Right atrium auricular region (tissue), 2 donors: ENCODE results near the gene PHF24. TPM values are rescaled to one million over a fixed set of nuclear protein-coding genes. Genes with fewer than 3 reads are reported as not detected.
"Not testable (repeated sequence)": the region's sequence is repeated elsewhere in the genome, so short reads cannot be mapped to it uniquely, and the experiment has no call there.

Experiments used
- DNase-seq: peaks from one replicate; pipeline ENCODE4 v3.0.0-alpha.2; 2019; ENCODE audit warnings: low spot score
- H3K27ac ChIP-seq, 2 donors: fragments of 200-600 bp; sonication (generic); 1 replicate in 1 of 2; 2 replicates in 1 of 2; pipeline ENCODE4 v1.5.1; 2016 to 2019
- H3K27me3 ChIP-seq, 2 donors: fragments of 200-600 bp; sonication (generic); one replicate each; pipeline versions ENCODE4 v1.5.1 to v1.6.0; 2017 to 2019
- H3K36me3 ChIP-seq: fragments of 200-600 bp; sonication (generic); one replicate; pipeline ENCODE4 v1.5.1; 2016
- H3K4me1 ChIP-seq, 2 donors: fragments of 200-600 bp; sonication (generic); one replicate each; pipeline versions ENCODE4 v1.5.1 to v1.6.0; 2017 to 2019
- H3K4me3 ChIP-seq, 2 donors: fragments of 200-600 bp; sonication (generic); 1 replicate in 1 of 2; 2 replicates in 1 of 2; pipeline ENCODE4 v1.5.1; 2017 to 2019; ENCODE audit warnings: mild to moderate bottlenecking in 1 of 2, moderate library complexity in 1 of 2
- H3K9me3 ChIP-seq, 2 donors: fragments of 200-600 bp; sonication (generic); one replicate each; pipeline ENCODE4 v1.5.1; 2019
- total RNA-seq, 2 donors: library from RNA; depleted of rRNA; stranded (reverse); fragments of >200 nt; gene quantifications; one replicate each; pipeline ENCODE4 v1.1.0, GENCODE V29; 2016
- TF ChIP-seq, protein P1 (sequence below), 2 donors: fragments of 200-600 bp; sonication (generic); IDR thresholded peaks; one replicate each; pipeline ENCODE4 v1.5.1; 2019; ENCODE audit warnings: antibody characterized with exemption in 2 of 2

Gene PHF24
- total RNA-seq, 2 donors from 2014 or later = 0.67 TPM; not detected in 1

DNA sequence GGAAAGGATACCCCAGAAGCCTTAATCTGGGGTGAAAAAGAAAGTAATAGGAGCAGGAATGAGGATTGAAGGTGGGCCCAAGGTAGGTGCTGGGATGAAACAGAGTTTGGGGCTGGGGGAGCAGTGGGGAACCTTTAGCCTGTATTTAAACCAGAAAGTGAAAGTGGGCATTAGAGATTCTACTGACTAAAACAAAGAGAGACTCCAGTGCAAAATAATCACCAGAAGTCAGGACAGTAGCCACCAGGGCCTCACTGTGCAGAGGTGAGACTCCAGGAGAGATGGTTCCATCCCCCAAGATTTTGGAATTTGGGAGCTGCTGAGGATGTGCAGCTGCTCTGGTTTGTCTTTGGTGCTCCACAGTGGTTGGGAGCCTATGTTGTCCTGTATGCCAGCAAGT, 44.5 kb downstream of the PHF24 start:
- Histone ChIP-seq H3K27me3 (no peaks in the 10 kb centered on the region), H3K27ac (no peak overlapping the region), H3K36me3 (peaks cover 5% of the 10 kb centered on the region), H3K4me1 (peaks cover 0 to 8% of the 10 kb centered on the region in 2 donors), H3K4me3 (no peak overlapping the region), H3K9me3 (no peaks in the 10 kb centered on the region)
- TF ChIP-seq, protein P1, sequence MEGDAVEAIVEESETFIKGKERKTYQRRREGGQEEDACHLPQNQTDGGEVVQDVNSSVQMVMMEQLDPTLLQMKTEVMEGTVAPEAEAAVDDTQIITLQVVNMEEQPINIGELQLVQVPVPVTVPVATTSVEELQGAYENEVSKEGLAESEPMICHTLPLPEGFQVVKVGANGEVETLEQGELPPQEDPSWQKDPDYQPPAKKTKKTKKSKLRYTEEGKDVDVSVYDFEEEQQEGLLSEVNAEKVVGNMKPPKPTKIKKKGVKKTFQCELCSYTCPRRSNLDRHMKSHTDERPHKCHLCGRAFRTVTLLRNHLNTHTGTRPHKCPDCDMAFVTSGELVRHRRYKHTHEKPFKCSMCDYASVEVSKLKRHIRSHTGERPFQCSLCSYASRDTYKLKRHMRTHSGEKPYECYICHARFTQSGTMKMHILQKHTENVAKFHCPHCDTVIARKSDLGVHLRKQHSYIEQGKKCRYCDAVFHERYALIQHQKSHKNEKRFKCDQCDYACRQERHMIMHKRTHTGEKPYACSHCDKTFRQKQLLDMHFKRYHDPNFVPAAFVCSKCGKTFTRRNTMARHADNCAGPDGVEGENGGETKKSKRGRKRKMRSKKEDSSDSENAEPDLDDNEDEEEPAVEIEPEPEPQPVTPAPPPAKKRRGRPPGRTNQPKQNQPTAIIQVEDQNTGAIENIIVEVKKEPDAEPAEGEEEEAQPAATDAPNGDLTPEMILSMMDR (IDR thresholded peaks at IDR 0.05) = no peak
- DNase-seq = peak; percentile 21

DNA sequence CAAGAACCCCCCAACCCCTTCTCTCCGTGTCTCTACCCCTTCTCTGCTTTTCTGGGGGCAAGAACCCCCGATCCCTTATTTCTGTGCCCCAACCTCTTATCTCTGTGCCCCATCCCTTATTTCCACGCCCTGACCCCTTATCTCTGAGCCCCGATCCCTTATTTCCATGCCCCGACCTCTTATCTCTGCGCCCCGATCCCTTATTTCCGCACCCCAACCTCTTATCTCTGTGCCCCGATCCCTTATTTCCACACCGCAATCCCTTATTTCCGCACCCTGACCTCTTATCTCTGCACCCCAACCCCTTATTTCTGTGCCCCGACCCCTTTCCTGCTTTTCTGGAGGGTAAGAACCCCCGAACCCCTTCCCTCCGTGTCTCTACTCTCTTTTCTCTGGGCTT, 46.2 kb downstream of the PHF24 start:
- H3K4me3 ChIP-seq, H3K27me3 ChIP-seq, H3K27ac ChIP-seq, H3K4me1 ChIP-seq, H3K36me3 ChIP-seq, H3K9me3 ChIP-seq: not testable (repeated sequence)
- DNase-seq = peak; percentile 18

DNA sequence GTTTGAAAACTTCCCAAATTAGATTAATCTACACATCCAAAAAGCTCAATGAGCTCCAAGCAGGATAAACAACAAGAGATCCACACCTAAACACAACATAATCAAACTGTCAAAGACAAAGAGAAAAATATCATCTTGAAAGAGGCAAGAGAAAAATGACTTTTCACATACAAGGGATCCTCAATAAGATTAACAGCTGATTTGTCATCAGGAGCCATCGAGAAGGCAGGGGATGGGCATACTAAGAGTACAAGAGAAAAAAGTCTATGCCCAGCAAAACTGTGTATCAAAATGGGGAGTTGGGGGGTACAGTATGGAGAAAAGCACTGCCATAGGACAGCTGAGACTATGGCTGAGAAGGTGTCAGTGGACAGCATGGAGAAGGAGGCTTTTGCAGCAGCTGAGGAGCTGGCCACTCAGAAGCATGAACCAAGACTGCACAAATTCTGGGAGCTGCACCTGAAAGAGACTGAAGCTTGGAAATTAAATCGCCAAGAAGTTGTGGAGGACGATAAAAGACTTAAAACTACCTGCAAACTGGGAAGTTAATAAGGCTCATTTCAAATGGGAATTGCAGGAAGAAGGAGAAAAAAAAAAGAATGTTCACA, 52.4 kb downstream of the PHF24 start:
- H3K4me3 ChIP-seq = no peak overlapping the region
- no peaks in the 10 kb centered on the region for H3K27me3 ChIP-seq
- H3K9me3 ChIP-seq = peaks cover 0 to 17% of the 10 kb centered on the region in 2 donors
- peak; percentile 5 for DNase-seq
- no peak overlapping the region for H3K27ac ChIP-seq
- no peaks in the 10 kb centered on the region for H3K4me1 ChIP-seq
- TF ChIP-seq, protein P1 (IDR thresholded peaks at IDR 0.05) = no peak
- H3K36me3 ChIP-seq = peaks cover 46% of the 10 kb centered on the region

DNA sequence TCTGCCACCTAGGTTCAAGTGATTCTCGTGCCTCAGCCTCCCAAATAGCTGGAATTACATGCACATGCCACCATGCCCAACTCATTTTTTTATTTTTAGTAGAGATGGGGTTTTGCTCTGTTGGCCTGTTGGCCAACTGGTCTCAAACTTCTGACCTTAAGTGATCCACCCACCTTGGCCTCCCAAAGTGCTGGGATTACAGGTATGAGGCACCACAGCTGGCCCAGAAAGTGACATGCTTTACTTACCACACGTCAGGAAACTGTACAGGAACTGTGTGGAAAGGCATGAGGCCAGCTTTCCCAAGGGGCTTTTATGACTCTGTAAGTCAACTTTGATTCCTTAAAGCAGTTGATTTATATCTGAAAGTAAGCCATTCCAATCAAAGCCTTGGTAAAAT, 56.4 kb downstream of the PHF24 start:
- peaks cover 44% of the 10 kb centered on the region for H3K36me3 ChIP-seq
- no peaks in the 10 kb centered on the region for H3K27me3 ChIP-seq
- H3K4me1 ChIP-seq = no peaks in the 10 kb centered on the region
- H3K27ac ChIP-seq = no peak overlapping the region
- peak; percentile 4 for DNase-seq
- TF ChIP-seq, protein P1 (IDR thresholded peaks at IDR 0.05) = no peak
- peaks cover 0 to 17% of the 10 kb centered on the region in 2 donors for H3K9me3 ChIP-seq
- H3K4me3 ChIP-seq = no peak overlapping the region

DNA sequence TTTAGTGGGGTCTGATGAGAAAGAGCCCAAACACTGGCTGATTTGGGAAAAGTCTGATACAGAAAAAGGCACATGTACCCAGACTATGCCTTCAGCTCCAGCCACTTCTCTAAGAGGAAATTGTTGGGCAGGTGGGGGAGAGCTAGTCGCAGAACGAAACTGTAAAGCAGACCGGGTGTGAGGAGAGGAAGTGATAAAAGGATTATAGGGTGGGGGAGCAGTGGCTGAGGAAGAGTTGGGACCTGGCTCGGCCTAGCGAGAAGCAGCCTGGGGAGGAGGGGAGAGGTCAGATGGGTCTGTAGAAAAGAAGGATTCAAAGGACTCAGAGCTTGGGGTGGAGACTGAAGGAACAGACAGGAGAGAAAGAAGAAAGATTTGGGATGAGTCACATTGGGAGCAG, 65.4 kb downstream of the PHF24 start:
- not testable (repeated sequence) for H3K27me3 ChIP-seq, H3K4me3 ChIP-seq, H3K27ac ChIP-seq, H3K9me3 ChIP-seq, DNase-seq
- Histone ChIP-seq H3K4me1 (peaks cover 0 to 13% of the 10 kb centered on the region in 2 donors), H3K36me3 (peaks cover 12% of the 10 kb centered on the region)

DNA sequence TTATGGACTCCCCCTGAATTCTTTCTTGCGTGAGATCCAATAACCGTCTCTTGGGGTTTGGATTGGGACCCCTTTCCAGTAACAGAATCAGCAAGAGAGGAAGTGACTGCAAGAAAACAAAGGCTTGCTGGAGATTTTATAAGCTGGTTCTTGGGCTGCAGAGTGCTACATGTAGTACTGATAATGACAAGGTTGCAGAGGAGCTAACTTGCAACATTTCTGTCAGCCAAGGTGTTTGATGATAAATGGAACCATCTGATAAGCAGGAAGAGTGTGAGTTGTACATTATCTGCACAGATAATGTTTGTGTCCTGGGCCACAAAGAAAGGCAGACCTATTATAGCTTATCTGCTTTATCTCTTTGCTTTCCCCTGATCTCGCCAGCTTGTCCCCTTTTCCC, 68.6 kb downstream of the PHF24 start:
- TF ChIP-seq, protein P1 (IDR thresholded peaks at IDR 0.05) = no peak

DNA sequence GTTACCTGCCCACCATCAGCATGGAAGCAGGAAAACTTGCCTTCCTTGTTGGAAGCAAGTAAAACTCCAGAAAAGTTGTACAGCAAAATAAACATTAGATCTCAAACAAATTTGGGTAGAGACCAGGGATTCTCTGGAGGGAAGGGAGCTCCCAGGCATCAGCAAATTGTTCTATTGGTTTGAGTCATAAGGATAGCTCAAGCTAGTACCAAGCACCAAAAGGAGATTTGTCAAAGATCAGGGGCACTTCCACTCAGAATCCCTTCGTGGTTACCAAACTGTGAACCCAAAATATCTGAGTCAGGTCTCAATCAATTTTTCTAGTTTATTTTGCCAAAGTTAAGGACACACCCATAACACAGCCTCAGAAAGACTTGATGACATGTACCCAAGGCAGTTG, 69.3 kb downstream of the PHF24 start:
- Histone ChIP-seq H3K9me3 (no peaks in the 10 kb centered on the region), H3K27me3 (no peaks in the 10 kb centered on the region), H3K36me3 (peaks cover 2% of the 10 kb centered on the region), H3K4me1 (peaks cover 0 to 13% of the 10 kb centered on the region in 2 donors), H3K4me3 (no peak overlapping the region), H3K27ac (peak overlapping the region in 1 of 2 donors; percentile 65)
- DNase-seq = no peak
- TF ChIP-seq, protein P1 (IDR thresholded peaks at IDR 0.05) = no peak

More for the DNA sequence above, 68.6 kb downstream of the PHF24 start:
- no peak for DNase-seq
- Histone ChIP-seq H3K36me3 (peaks cover 9% of the 10 kb centered on the region), H3K4me3 (no peak overlapping the region), H3K9me3 (no peaks in the 10 kb centered on the region), H3K4me1 (peaks cover 0 to 13% of the 10 kb centered on the region in 2 donors), H3K27ac (peak overlapping the region; percentile 12 to 65), H3K27me3 (no peaks in the 10 kb centered on the region)
